Forelimb muscle (tissue), 1 donor: ENCODE measurements around the gene CERS1. TPM values are rescaled to one million over a fixed set of nuclear protein-coding genes. Genes with fewer than 3 reads are reported as not detected.

Experiments
- DNase-seq: peaks from one replicate; pipeline ENCODE4 v3.0.0-alpha.2; 2013; ENCODE audit warnings: low read depth
- polyA plus RNA-seq: library from polyadenylated mRNA; unstranded; fragments of 120-200 nt; gene quantifications from one replicate; pipeline ENCODE4 v1.2.1, GENCODE V29; 2013; ENCODE audit not compliant: insufficient read length

Gene CERS1
- polyA plus RNA-seq, 1 donor: 40.8 TPM

- DNase-seq: no peak
Measured at GRCh38 chr19:18870531-18871172, 25.3 kb downstream of the CERS1 start.

- no peak for DNase-seq
Measured at GRCh38 chr19:18869781-18870530, 26.0 kb downstream of the CERS1 start.

- no peak for DNase-seq
Measured at GRCh38 chr19:18869023-18869618, 26.8 kb downstream of the CERS1 start.

GRCh38 chr19:18868380-18869022 lies 27.5 kb downstream of the CERS1 start:
- DNase-seq: no peak

- no peak for DNase-seq
Measured at GRCh38 chr19:18867751-18868150, 28.2 kb downstream of the CERS1 start.

GRCh38 chr19:18867199-18867598 lies 28.8 kb downstream of the CERS1 start:
- DNase-seq: no peak

- DNase-seq: no peak
Measured at GRCh38 chr19:18866800-18867123, 29.2 kb downstream of the CERS1 start.

- no peak for DNase-seq
Measured at GRCh38 chr19:18865973-18866799, 29.8 kb downstream of the CERS1 start.

- no peak for DNase-seq
Measured at GRCh38 chr19:18865106-18865972, 30.6 kb downstream of the CERS1 start.

GRCh38 chr19:18863843-18864362 lies 32.1 kb downstream of the CERS1 start:
- DNase-seq: no peak

- no peak for DNase-seq
Measured at GRCh38 chr19:18862976-18863842, 32.7 kb downstream of the CERS1 start.

- no peak for DNase-seq
Measured at GRCh38 chr19:18861917-18862316, 34.0 kb downstream of the CERS1 start.

- DNase-seq: no peak
Measured at GRCh38 chr19:18861235-18861634, 34.7 kb downstream of the CERS1 start.

GRCh38 chr19:18860725-18861124 lies 35.2 kb downstream of the CERS1 start:
- no peak for DNase-seq

GRCh38 chr19:18860302-18860700 lies 35.7 kb downstream of the CERS1 start:
- DNase-seq: no peak

- DNase-seq: no peak
Measured at GRCh38 chr19:18859676-18860301, 36.2 kb downstream of the CERS1 start.

GRCh38 chr19:18858906-18859646 lies 36.9 kb downstream of the CERS1 start:
- DNase-seq: no peak

GRCh38 chr19:18857223-18857622 lies 38.7 kb downstream of the CERS1 start:
- no peak for DNase-seq
